NCI-H2227 treated with DMSO at 0.1 percent for 48 hours (cell line): ENCODE results near the gene TAS2R19.
"Not testable (repeated sequence)": the region's sequence is repeated elsewhere in the genome, so short reads cannot be mapped to it uniquely, and the experiment has no call there.

Source experiments
- DNase-seq: peaks from one replicate; lab custom pipeline; 2025; lab: John Stamatoyannopoulos, UW

The TAS2R19 gene

GRCh38 chr12:11022520-11022919 is at the start of gene TAS2R19:
TSS of gene TAS2R19 (minus strand) at chr12:11022620. CDS start at chr12:11022571, 49 bp downstream.
- no peak for DNase-seq

- DNase-seq: no peak
Observed at GRCh38 chr12:11071414-11071813, 49.0 kb upstream of the TAS2R19 start.

- DNase-seq: no peak
Observed at GRCh38 chr12:11070999-11071398, 48.6 kb upstream of the TAS2R19 start.

GRCh38 chr12:11069854-11070365 is 47.5 kb upstream of the TAS2R19 start:
- DNase-seq: no peak

GRCh38 chr12:11067514-11067913 is 45.1 kb upstream of the TAS2R19 start:
- no peak for DNase-seq

GRCh38 chr12:11062194-11062593 is 39.8 kb upstream of the TAS2R19 start, which contains the start of gene TAS2R46:
TSS of gene TAS2R46 (minus strand) at chr12:11062294. CDS start at chr12:11062294, 0 bp downstream.
- DNase-seq: not testable (repeated sequence)

GRCh38 chr12:11059784-11060183 is 37.4 kb upstream of the TAS2R19 start:
- no peak for DNase-seq

- DNase-seq: no peak
Observed at GRCh38 chr12:11059041-11059440, 36.6 kb upstream of the TAS2R19 start.

GRCh38 chr12:11055306-11055705 is 32.9 kb upstream of the TAS2R19 start:
- DNase-seq: no peak

- DNase-seq: not testable (repeated sequence)
Observed at GRCh38 chr12:11049806-11050531, 27.5 kb upstream of the TAS2R19 start.

- not testable (repeated sequence) for DNase-seq
Observed at GRCh38 chr12:11041366-11041765, 18.9 kb upstream of the TAS2R19 start.

GRCh38 chr12:11040162-11040561 is 17.7 kb upstream of the TAS2R19 start:
- DNase-seq: no peak

GRCh38 chr12:11039171-11039570 is 16.8 kb upstream of the TAS2R19 start:
- no peak for DNase-seq

GRCh38 chr12:11033959-11034358 is 11.5 kb upstream of the TAS2R19 start:
- DNase-seq: not testable (repeated sequence)

GRCh38 chr12:11031307-11031706 is 8.9 kb upstream of the TAS2R19 start, which contains the start of gene TAS2R31:
TSS of gene TAS2R31 (minus strand) at chr12:11031407. CDS start at chr12:11031335, 72 bp downstream.
- no peak for DNase-seq

- DNase-seq: no peak
Observed at GRCh38 chr12:11026118-11026517, 3.7 kb upstream of the TAS2R19 start.

- DNase-seq: no peak
Observed at GRCh38 chr12:11023387-11023786, 967 bp upstream of the TAS2R19 start.

- DNase-seq: no peak
Observed at GRCh38 chr12:11016937-11017336, 5.5 kb downstream of the TAS2R19 start.

- DNase-seq: no peak
Observed at GRCh38 chr12:11015775-11016430, 6.5 kb downstream of the TAS2R19 start.

GRCh38 chr12:11014234-11014633 is 8.2 kb downstream of the TAS2R19 start:
- DNase-seq: no peak

- DNase-seq: no peak
Observed at GRCh38 chr12:11007608-11008007, 14.8 kb downstream of the TAS2R19 start.

GRCh38 chr12:10998204-10998603 is 24.2 kb downstream of the TAS2R19 start, which contains the start of gene TAS2R20:
TSS of gene TAS2R20 (minus strand) at chr12:10998304. CDS start at chr12:10997875, 429 bp downstream.
- DNase-seq: no peak

GRCh38 chr12:10994307-10994706 is 28.1 kb downstream of the TAS2R19 start:
- DNase-seq: no peak
